ENCODE results near the gene COL15A1.

GRCh38 chr9:98929895-98930341 lies 13.8 kb upstream of the COL15A1 start:
- TF ChIP-seq CTCF (IDR thresholded peaks at IDR 0.05) (no peak), POLR2A (IDR thresholded peaks at IDR 0.05) (no peak), EP300 (IDR thresholded peaks at IDR 0.05) (peak in 1 of 2 donors; percentile 27)

Measured in tibial nerve (tissue), 4 donors.